Fibroblast of lung (primary cell): ENCODE results near the gene FAM209A. TPM values are rescaled to one million over a fixed set of nuclear protein-coding genes. Genes with fewer than 3 reads are reported as not detected.

Experiments
- DNase-seq, 2 donors: peaks; one replicate each; pipeline versions ENCODE4 v3.0.0 to v3.0.0-alpha.2; 2010; ENCODE audit warnings: low read depth in 2 of 2
- H2AFZ ChIP-seq: 2 replicates; pipeline ENCODE4 v1.5.1; 2012; ENCODE audit warnings: low read length, control low read depth, inconsistent platforms
- H3K27ac ChIP-seq: 2 replicates; pipeline ENCODE4 v1.5.1; 2011; ENCODE audit warnings: low read length, control low read depth; ENCODE audit not compliant: insufficient read depth
- H3K27me3 ChIP-seq: 2 replicates; pipeline ENCODE4 v1.5.1; 2011; ENCODE audit warnings: mild to moderate bottlenecking, low read length; ENCODE audit not compliant: control insufficient read depth, insufficient read depth
- H3K36me3 ChIP-seq: 2 replicates; pipeline ENCODE4 v1.5.1; 2011; ENCODE audit warnings: low read length; ENCODE audit not compliant: control insufficient read depth, insufficient read depth
- H3K4me1 ChIP-seq: 2 replicates; pipeline ENCODE4 v1.5.1; 2011; ENCODE audit warnings: low read length; ENCODE audit not compliant: control insufficient read depth, insufficient read depth; ENCODE audit errors: extremely low read depth
- H3K4me2 ChIP-seq: 2 replicates; pipeline ENCODE4 v1.5.1; 2011; ENCODE audit warnings: low read length, control low read depth; ENCODE audit not compliant: insufficient read depth; ENCODE audit errors: extremely low read depth
- H3K4me3 ChIP-seq, 4 experiments: fragments of 200-600 bp in 1 of 4; sonication (generic) in 1 of 4; replicated peaks in 1 of 4; 2 replicates each; pipeline ENCODE4 v1.5.1; 2011 to 2016; ENCODE audit warnings: low read length in 4 of 4, low read depth in 3 of 4, mild to moderate bottlenecking in 3 of 4, control low read depth in 2 of 4, inconsistent platforms in 1 of 4, mixed read lengths in 1 of 4; ENCODE audit not compliant: insufficient read depth in 1 of 4; ENCODE audit errors: control extremely low read depth in 1 of 4
- H3K79me2 ChIP-seq: 2 replicates; pipeline ENCODE4 v1.5.1; 2012; ENCODE audit warnings: mild to moderate bottlenecking, low read length, inconsistent platforms; ENCODE audit not compliant: control insufficient read depth, insufficient read depth
- H3K9ac ChIP-seq: 2 replicates; pipeline ENCODE4 v1.5.1; 2011; ENCODE audit warnings: mild to moderate bottlenecking, low read length, control low read depth; ENCODE audit not compliant: insufficient read depth
- H3K9me3 ChIP-seq: 2 replicates; pipeline ENCODE4 v1.5.1; 2012; ENCODE audit warnings: low read depth, low read length; ENCODE audit not compliant: control insufficient read depth, insufficient read depth
- H4K20me1 ChIP-seq: 2 replicates; pipeline ENCODE4 v1.5.1; 2011; ENCODE audit warnings: low read length; ENCODE audit not compliant: control insufficient read depth, insufficient read depth; ENCODE audit errors: extremely low read depth
- CTCF ChIP-seq, 2 donors: IDR thresholded peaks in 1 of 2; conservative IDR thresholded peaks in 1 of 2; 1 replicate in 1 of 2; 2 replicates in 1 of 2; pipeline ENCODE4 v1.5.1; 2011 to 2012; ENCODE audit warnings: low read length in 2 of 2, control low read depth in 1 of 2, inconsistent platforms in 1 of 2, low read depth in 1 of 2, mild to moderate bottlenecking in 1 of 2
- EZH2 ChIP-seq: IDR thresholded peaks from 2 replicates; pipeline ENCODE4 v1.5.1; 2012; ENCODE audit warnings: low read length, control low read depth, mild to moderate bottlenecking; ENCODE audit errors: missing control alignments
- polyA plus RNA-seq, 2 donors: library from polyadenylated mRNA; depleted of rRNA in 1 of 2; stranded (reverse) in 1 of 2; unstranded in 1 of 2; fragments of >200 nt; gene quantifications; 2 replicates each; pipeline ENCODE4 v1.2.1, GENCODE V29; 2011 to 2012; ENCODE audit warnings: missing spikeins in 1 of 2
- total RNA-seq: library from RNA; depleted of rRNA; stranded (reverse); fragments of >200 nt; gene quantifications from 2 replicates; pipeline ENCODE4 v1.2.1, GENCODE V29; 2014

FAM209A gene
- total and polyA plus RNA-seq, 2 donors (not counting 1 experiment from before 2014, with no cell fraction given), result 0.07 TPM; not detected in 1

GRCh38 chr20:56566621-56567020 lies 42.1 kb downstream of the FAM209A start:
- H2AFZ ChIP-seq, result no peak overlapping the region
- no peak overlapping the region for H3K27ac ChIP-seq
- H3K9me3 ChIP-seq, result no peaks in the 10 kb centered on the region
- no peaks in the 10 kb centered on the region for H4K20me1 ChIP-seq
- TF ChIP-seq CTCF (conservative IDR thresholded peaks at IDR 0.05 in 1 of 2, IDR thresholded peaks at IDR 0.05 in 1 of 2; ENCODE audit: low read depth in 1 of 2, low read length in 2 of 2), result no peak
- TF ChIP-seq EZH2, result no peak
- H3K4me1 ChIP-seq, result no peaks in the 10 kb centered on the region
- H3K27me3 ChIP-seq, result no peaks in the 10 kb centered on the region
- no peaks in the 10 kb centered on the region for H3K36me3 ChIP-seq
- H3K4me2 ChIP-seq, result no peak overlapping the region
- H3K9ac ChIP-seq, result no peak overlapping the region
- H3K4me3 ChIP-seq, result no peak overlapping the region
- H3K79me2 ChIP-seq, result no peaks in the 10 kb centered on the region
- no peak for DNase-seq

GRCh38 chr20:56570832-56571231 lies 46.3 kb downstream of the FAM209A start:
- no peak for DNase-seq
- no peak overlapping the region for H3K27ac ChIP-seq
- H4K20me1 ChIP-seq, result no peaks in the 10 kb centered on the region
- H3K27me3 ChIP-seq, result no peaks in the 10 kb centered on the region
- H2AFZ ChIP-seq, result no peak overlapping the region
- no peaks in the 10 kb centered on the region for H3K4me1 ChIP-seq
- H3K9ac ChIP-seq, result no peak overlapping the region
- H3K9me3 ChIP-seq, result no peaks in the 10 kb centered on the region
- no peaks in the 10 kb centered on the region for H3K79me2 ChIP-seq
- no peak overlapping the region for H3K4me2 ChIP-seq
- H3K4me3 ChIP-seq, result no peak overlapping the region
- H3K36me3 ChIP-seq, result no peaks in the 10 kb centered on the region
- TF ChIP-seq EZH2 (no peak), CTCF (conservative IDR thresholded peaks at IDR 0.05 in 1 of 2, IDR thresholded peaks at IDR 0.05 in 1 of 2; ENCODE audit: low read depth in 1 of 2, low read length in 2 of 2) (no peak)

GRCh38 chr20:56572172-56572571 lies 47.6 kb downstream of the FAM209A start:
- DNase-seq, result no peak
- TF ChIP-seq EZH2, result no peak
- no peak for TF ChIP-seq CTCF (conservative IDR thresholded peaks at IDR 0.05 in 1 of 2, IDR thresholded peaks at IDR 0.05 in 1 of 2; ENCODE audit: low read depth in 1 of 2, low read length in 2 of 2)
- no peaks in the 10 kb centered on the region for H4K20me1 ChIP-seq
- no peaks in the 10 kb centered on the region for H3K79me2 ChIP-seq
- H3K36me3 ChIP-seq, result no peaks in the 10 kb centered on the region
- no peak overlapping the region for H2AFZ ChIP-seq
- H3K4me3 ChIP-seq, result no peak overlapping the region
- no peak overlapping the region for H3K9ac ChIP-seq
- H3K27ac ChIP-seq, result no peak overlapping the region
- H3K4me1 ChIP-seq, result no peaks in the 10 kb centered on the region
- no peak overlapping the region for H3K4me2 ChIP-seq
- H3K9me3 ChIP-seq, result no peaks in the 10 kb centered on the region
- H3K27me3 ChIP-seq, result no peaks in the 10 kb centered on the region
